IMR-90 (cell line): Measurements from ENCODE around the gene NRM. TPM values are rescaled to one million over a fixed set of nuclear protein-coding genes. Genes with fewer than 3 reads are reported as not detected.

Experiments used
- ATAC-seq: fragments of 200-7000 bp; cut with Tn5 transposase; 2 replicates; pipeline ENCODE4 v1.9.1; 2020; ENCODE audit warnings: low read depth, mild to moderate bottlenecking, moderate library complexity
- BruUV-seq: library from RNA; stranded (reverse); fragments of 400-500 nt; replicated peaks from 2 replicates; lab custom pipeline; 2021; lab: Mats Ljungman, UMichigan
- CTCF ChIA-PET: fragments of 300-600 bp; formaldehyde crosslinking; extraction: SDS; loops from one replicate; lab custom pipeline; 2021; ENCODE audit warnings: antibody characterized with exemption; lab: Yijun Ruan, JAX
- POLR2A ChIA-PET: fragments of 300-600 bp; sonication (Branson Sonifier 250); formaldehyde crosslinking; loops from one replicate; lab custom pipeline; 2022; ENCODE audit warnings: antibody characterized with exemption; ENCODE audit not compliant: unreplicated experiment; lab: Charles Lee
- DNase-seq: peaks from one replicate; pipeline ENCODE4 v3.0.0; 2013
- H2AFZ ChIP-seq: replicated peaks from 2 replicates; pipeline ENCODE3; 2013; ENCODE audit warnings: low read length, mild to moderate bottlenecking; ENCODE audit not compliant: poor library complexity
- H2AK5ac ChIP-seq: 2 replicates; pipeline ENCODE4 v1.6.1; 2013; ENCODE audit warnings: low read depth, low read length, inconsistent platforms
- H2AK9ac ChIP-seq: replicated peaks from 2 replicates; pipeline ENCODE3; 2013; ENCODE audit warnings: mild to moderate bottlenecking, low read depth, low read length, moderate library complexity; ENCODE audit not compliant: poor library complexity
- H2BK120ac ChIP-seq: 2 replicates; pipeline ENCODE4 v1.6.1; 2013; ENCODE audit warnings: low read depth, low read length, inconsistent platforms
- H2BK15ac ChIP-seq: 3 replicates; pipeline ENCODE4 v1.6.1; 2013; ENCODE audit warnings: low read depth, low read length, inconsistent platforms
- H2BK20ac ChIP-seq: 2 replicates; pipeline ENCODE4 v1.6.1; 2013; ENCODE audit warnings: low read depth, mild to moderate bottlenecking, inconsistent platforms, low read length, moderate library complexity
- H2BK5ac ChIP-seq: 2 replicates; pipeline ENCODE4 v1.6.1; 2013; ENCODE audit warnings: mild to moderate bottlenecking, low read depth, low read length, inconsistent platforms; ENCODE audit not compliant: poor library complexity, severe bottlenecking
- H3K14ac ChIP-seq: replicated peaks from 2 replicates; pipeline ENCODE4 v1.6.1; 2013; ENCODE audit warnings: low read depth, low read length, inconsistent platforms
- H3K18ac ChIP-seq: 2 replicates; pipeline ENCODE4 v1.6.1; 2013; ENCODE audit warnings: low read depth, low read length, control low read depth
- H3K23ac ChIP-seq: 2 replicates; pipeline ENCODE4 v1.6.1; 2013; ENCODE audit warnings: low read depth, low read length, inconsistent platforms
- H3K27ac ChIP-seq: 2 replicates; pipeline ENCODE4 v1.5.1; 2013; ENCODE audit warnings: mild to moderate bottlenecking, control low read depth, low read length; ENCODE audit not compliant: insufficient read depth
- H3K27me3 ChIP-seq: 2 replicates; pipeline ENCODE4 v1.6.1; 2013; ENCODE audit warnings: low read length; ENCODE audit not compliant: control insufficient read depth, insufficient read depth
- H3K36me3 ChIP-seq: 2 replicates; pipeline ENCODE4 v1.6.1; 2013; ENCODE audit warnings: low read length, mixed read lengths; ENCODE audit not compliant: control insufficient read depth, insufficient read depth
- H3K4ac ChIP-seq: 2 replicates; pipeline ENCODE4 v1.6.1; 2013; ENCODE audit warnings: low read depth, low read length, inconsistent platforms
- H3K4me1 ChIP-seq: 2 replicates; pipeline ENCODE4 v1.6.1; 2013; ENCODE audit warnings: low read length, mixed read lengths; ENCODE audit not compliant: control insufficient read depth, insufficient read depth
- H3K4me2 ChIP-seq: 2 replicates; pipeline ENCODE4 v1.6.1; 2013; ENCODE audit warnings: low read depth, mild to moderate bottlenecking, control low read depth, low read length, moderate library complexity
- H3K4me3 ChIP-seq: 2 replicates; pipeline ENCODE4 v1.5.1; 2013; ENCODE audit warnings: low read depth, mild to moderate bottlenecking, control low read depth, low read length, moderate library complexity; ENCODE audit not compliant: insufficient read depth
- H3K56ac ChIP-seq: 2 replicates; pipeline ENCODE4 v1.6.1; 2013; ENCODE audit warnings: low read length, inconsistent platforms; ENCODE audit not compliant: insufficient read depth; ENCODE audit errors: extremely low read depth
- H3K79me1 ChIP-seq, 2 experiments: 2 replicates each; pipeline ENCODE4 v1.6.1; 2013; ENCODE audit warnings: low read length in 2 of 2, inconsistent platforms in 1 of 2, low read depth in 1 of 2
- H3K9ac ChIP-seq: 2 replicates; pipeline ENCODE4 v1.6.1; 2013; ENCODE audit warnings: low read depth, low read length, control low read depth
- H3K9me1 ChIP-seq: 2 replicates; pipeline ENCODE4 v1.6.1; 2013; ENCODE audit warnings: low read length, inconsistent platforms; ENCODE audit not compliant: insufficient read depth
- H3K9me3 ChIP-seq: 2 replicates; pipeline ENCODE4 v1.6.1; 2013; ENCODE audit warnings: low read length; ENCODE audit not compliant: control insufficient read depth, insufficient read depth
- H4K20me1 ChIP-seq: 2 replicates; pipeline ENCODE4 v1.6.1; 2013; ENCODE audit warnings: low read length, inconsistent platforms; ENCODE audit not compliant: insufficient read depth
- H4K5ac ChIP-seq: 2 replicates; pipeline ENCODE4 v1.6.1; 2013; ENCODE audit warnings: mild to moderate bottlenecking, low read depth, low read length, control low read depth
- H4K8ac ChIP-seq, 2 experiments: 2 replicates each; pipeline ENCODE4 v1.6.1; 2013; ENCODE audit warnings: low read depth in 2 of 2, low read length in 2 of 2, control low read depth in 1 of 2, inconsistent platforms in 1 of 2
- H4K91ac ChIP-seq: 2 replicates; pipeline ENCODE4 v1.6.1; 2013; ENCODE audit warnings: low read depth, low read length, inconsistent platforms; ENCODE audit not compliant: insufficient read depth
- CTCF ChIP-seq: conservative IDR thresholded peaks from 2 replicates; pipeline ENCODE4 v1.5.1; 2012; ENCODE audit warnings: mild to moderate bottlenecking, low read depth, low read length, improper control_type of control experiment
- MAZ ChIP-seq: IDR thresholded peaks from 2 replicates; pipeline ENCODE4 v1.6.1; 2012; ENCODE audit warnings: low read depth, mild to moderate bottlenecking, low read length, improper control_type of control experiment, moderate library complexity, borderline replicate concordance
- MXI1 ChIP-seq: IDR thresholded peaks from 2 replicates; pipeline ENCODE4 v1.6.1; 2012; ENCODE audit warnings: low read depth, mild to moderate bottlenecking, low read length, moderate library complexity, borderline replicate concordance
- RAD21 ChIP-seq: IDR thresholded peaks from 2 replicates; pipeline ENCODE4 v1.6.1; 2012; ENCODE audit warnings: low read length, improper control_type of control experiment
- RFX5 ChIP-seq: IDR thresholded peaks from 2 replicates; pipeline ENCODE4 v1.8.0; 2012; ENCODE audit warnings: low read depth, mild to moderate bottlenecking, low read length, moderate library complexity
- SMC3 ChIP-seq: fragments of 150-350 bp; IDR thresholded peaks from 2 replicates; pipeline ENCODE4 v1.6.1; 2016; ENCODE audit warnings: low read depth, mild to moderate bottlenecking, antibody characterized with exemption, low read length, moderate library complexity
- WGBS, 2 experiments: methylation state at CpG; one replicate each; pipeline versions ENCODE4 v1.1.5 to v1.1.7; 2013; ENCODE audit warnings: missing lambda C conversion rate in 2 of 2; ENCODE audit not compliant: insufficient read length in 1 of 2; ENCODE audit errors: extremely low coverage in 2 of 2; 5-methylcytosine and 5-hydroxymethylcytosine counted together
- dilution Hi-C: fragments of 300-500 bp; cut with HindIII; formaldehyde crosslinking; loops from one replicate; pipeline ENCODE4 v1.14.3; 2018; ENCODE audit warnings: low sequenced_read_pairs; ENCODE audit not compliant: unreplicated experiment
- in situ Hi-C: fragments of 300-500 bp; cut with MboI; formaldehyde crosslinking; loops from 3 replicates; pipeline ENCODE4 v1.14.3; 2019; ENCODE audit warnings: low sequenced_read_pairs, inconsistent platforms, mixed read lengths
- intact Hi-C: fragments of 100-400 bp; cut with micrococcal nuclease; formaldehyde crosslinking; loops from 2 replicates; pipeline ENCODE4 v1.10.0; 2022
- polyA plus RNA-seq, 3 experiments: library from polyadenylated mRNA; depleted of rRNA; stranded (reverse); fragments of >200 nt; gene quantifications; 2 replicates each; pipeline ENCODE4 v1.2.3, GENCODE V29; 2012; ENCODE audit warnings: low replicate concordance in 1 of 3
- total RNA-seq: library from RNA; depleted of rRNA; stranded (reverse); fragments of >200 nt; gene quantifications from 2 replicates; pipeline ENCODE4 v1.2.3, GENCODE V29; 2012

The NRM gene
- total and polyA plus RNA-seq, 2 of the 4 experiments (the other 2 are of a cell fraction) = 2.2 to 27.0 TPM

DNA sequence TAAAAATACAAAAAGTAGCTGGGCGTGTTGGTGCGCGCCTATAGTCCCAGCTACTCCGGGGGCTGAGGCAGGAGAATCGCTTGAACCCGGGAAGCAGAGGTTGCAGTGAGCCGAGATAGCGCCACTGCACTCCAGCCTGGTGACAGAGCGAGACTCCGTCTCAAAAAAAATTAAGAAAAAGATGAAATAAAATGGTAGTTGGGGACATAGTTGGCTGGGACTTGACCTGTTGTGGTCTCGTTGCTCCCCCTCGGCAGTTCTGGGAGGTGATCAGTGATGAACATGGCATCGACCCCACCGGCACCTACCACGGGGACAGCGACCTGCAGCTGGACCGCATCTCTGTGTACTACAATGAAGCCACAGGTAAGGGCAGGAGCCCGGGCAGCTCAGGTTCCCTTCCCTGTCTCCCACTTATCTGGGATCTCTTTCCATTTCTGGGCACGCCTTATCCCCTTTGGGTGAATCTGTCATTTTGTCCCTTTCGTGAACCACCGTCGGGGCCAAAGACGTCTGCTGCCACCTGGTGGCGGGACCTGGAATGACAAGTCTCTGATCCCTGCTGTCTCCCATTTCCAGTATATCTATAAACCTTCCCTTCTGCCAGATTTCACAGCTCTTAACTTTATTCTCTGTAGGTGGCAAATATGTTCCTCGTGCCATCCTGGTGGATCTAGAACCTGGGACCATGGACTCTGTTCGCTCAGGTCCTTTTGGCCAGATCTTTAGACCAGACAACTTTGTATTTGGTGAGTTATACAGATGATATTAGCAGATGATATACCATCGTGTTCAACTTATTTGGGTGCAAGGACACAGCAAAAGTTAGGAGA lies 31.7 kb upstream of the NRM start:
- H2AK9ac ChIP-seq = peak overlapping the region; percentile 17
- H2AFZ ChIP-seq = no peak overlapping the region
- peaks cover 6% of the 10 kb centered on the region; the same call in 1 of the 2 replicates for H3K9me1 ChIP-seq
- peak overlapping the region in 1 of 2 experiments; percentile 9; a peak in 1 of 4 replicates for H4K8ac ChIP-seq
- H3K27ac ChIP-seq = peak overlapping the region; percentile 97
- H3K4ac ChIP-seq = 0 out of 2 replicates have a peak overlapping the region, but pooled peaks have one; percentile 1
- peak overlapping the region; percentile 3 for H2BK5ac ChIP-seq
- peak overlapping the region; percentile 88 for H3K4me2 ChIP-seq
- H3K14ac ChIP-seq = peak overlapping the region; percentile 49
- peaks cover 42% of the 10 kb centered on the region for H3K36me3 ChIP-seq
- 2% methylated on average over 8 of the region's 27 CpGs; no CpG with 5 or more reads in 1 of the 2 experiments for whole genome bisulfite sequencing, 2 experiments
- no peak overlapping the region for H4K91ac ChIP-seq
- in situ Hi-C loops (loop anchor here (5.0 kb wide), 1 partner anchor 40 kb away; no protein-coding TSS in a partner anchor), intact Hi-C loops (loop anchor here (1.0 kb wide), 2 partner anchors 36 to 43 kb away; partner anchors contain the start of gene PPP1R18), dilution Hi-C loops (no loop called here)
- H2BK20ac ChIP-seq = no peak overlapping the region
- H2BK120ac ChIP-seq = no peak overlapping the region
- no peak overlapping the region for H4K5ac ChIP-seq
- peak overlapping the region; percentile 55; the same call in 1 of the 2 replicates for H3K23ac ChIP-seq
- no peak overlapping the region for H3K18ac ChIP-seq
- H3K4me1 ChIP-seq = peaks cover 2% of the 10 kb centered on the region
- peaks cover 7 to 35% of the 10 kb centered on the region in 2 experiments; a peak in 3 of 4 replicates for H3K79me1 ChIP-seq
- TF ChIP-seq SMC3 (peak; percentile 91), RAD21 (peak; percentile 91), MXI1 (peak; percentile 81), CTCF (peak; percentile 85), RFX5 (no peak), MAZ (0 out of 2 replicates have a peak, but pooled peaks have one; percentile 54)
- H3K56ac ChIP-seq = 0 out of 2 replicates have a peak overlapping the region, but pooled peaks have one; percentile 21
- peak overlapping the region; percentile 95 for H3K9ac ChIP-seq
- no TSS peak for BruUV-seq
- DNase-seq (peak; percentile 69), ATAC-seq (no peak)
- H2BK15ac ChIP-seq = no peak overlapping the region
- peaks cover 53% of the 10 kb centered on the region for H4K20me1 ChIP-seq
- H3K9me3 ChIP-seq = no peaks in the 10 kb centered on the region
- ChIA-PET CTCF (interaction anchor here (0.6 to 1.7 kb wide), 6 partner anchors 32 to 98 kb away, joined by 3 to 12 read pairs (median 4); no protein-coding TSS in a partner anchor), POLR2A (interaction anchor here (0.7 to 1.9 kb wide), 5 partner anchors 41 to 110 kb away, joined by 3 to 7 read pairs (median 5); partner anchors contain the start of gene DHX16)
- H3K4me3 ChIP-seq = peak overlapping the region; percentile 92
- H2AK5ac ChIP-seq = peak overlapping the region; percentile 27
- H3K27me3 ChIP-seq = no peaks in the 10 kb centered on the region
